DOHH2 (cell line): ENCODE data around the gene TGFBRAP1.

ENCODE experiments used
- CTCF ChIP-seq: fragments of 200-600 bp; sonication (generic); IDR thresholded peaks from one replicate; pipeline ENCODE4 v1.5.1; 2014; ENCODE audit warnings: antibody characterized with exemption, mild to moderate bottlenecking, low read depth, low read length; ENCODE audit not compliant: poor library complexity, severe bottlenecking
- EZH2phosphoT487 ChIP-seq: fragments of 200-600 bp; sonication (generic); IDR thresholded peaks from 2 replicates; pipeline ENCODE4 v1.6.1; 2017; ENCODE audit warnings: borderline replicate concordance, mild to moderate bottlenecking, antibody characterized with exemption, low read length, moderate library complexity, mixed read lengths

GRCh38 chr2:105376010-105376409, 46.5 kb upstream of the TGFBRAP1 start:
- TF ChIP-seq CTCF (no peak), EZH2phosphoT487 (no peak)
